ENCODE measurements around the gene UPF3A. TPM values are rescaled to one million over a fixed set of nuclear protein-coding genes. Genes with fewer than 3 reads are reported as not detected.

The UPF3A gene
- total RNA-seq: 32.3 and 38.5 TPM in 2 replicates

GRCh38 chr13:114281351-114282040, at the start of gene UPF3A:
Gene UPF3A, plus strand, starts transcription at chr13:114281601. Its CDS starts 39 bp downstream, at chr13:114281640.

GRCh38 chr13:114234645-114235421, 46.6 kb upstream of the UPF3A start, which contains the start of gene CDC16:
Gene CDC16, plus strand, starts transcription at chr13:114234897. Its CDS starts 188 bp downstream, at chr13:114235085.

GRCh38 chr13:114314074-114314912, 32.9 kb downstream of the UPF3A start, which contains the start of gene CHAMP1:
Gene CHAMP1, plus strand, starts transcription at chr13:114314503. Its CDS starts 9,340 bp downstream, at chr13:114323843.

Other genes with a start within 250 kb of the UPF3A start
- gene RASA3, start 149.0 kb upstream of the UPF3A start, total RNA-seq: 25.4 and 32.1 TPM in 2 replicates
- gene CFAP97D2, start 102.3 kb upstream of the UPF3A start, total RNA-seq: not detected in 2 replicates
- gene CDC16, start 46.7 kb upstream of the UPF3A start, total RNA-seq: 29.6 and 30.3 TPM in 2 replicates
- gene CHAMP1, start 32.9 kb downstream of the UPF3A start, total RNA-seq: 31.0 and 34.0 TPM in 2 replicates